ENCODE measurements around the gene P4HB. TPM values are rescaled to one million over a fixed set of nuclear protein-coding genes. Genes with fewer than 3 reads are reported as not detected.

P4HB gene
- total RNA-seq, 6 experiments from 2014 or later: 856 to 5,039 (median 1,455) TPM

DNA sequence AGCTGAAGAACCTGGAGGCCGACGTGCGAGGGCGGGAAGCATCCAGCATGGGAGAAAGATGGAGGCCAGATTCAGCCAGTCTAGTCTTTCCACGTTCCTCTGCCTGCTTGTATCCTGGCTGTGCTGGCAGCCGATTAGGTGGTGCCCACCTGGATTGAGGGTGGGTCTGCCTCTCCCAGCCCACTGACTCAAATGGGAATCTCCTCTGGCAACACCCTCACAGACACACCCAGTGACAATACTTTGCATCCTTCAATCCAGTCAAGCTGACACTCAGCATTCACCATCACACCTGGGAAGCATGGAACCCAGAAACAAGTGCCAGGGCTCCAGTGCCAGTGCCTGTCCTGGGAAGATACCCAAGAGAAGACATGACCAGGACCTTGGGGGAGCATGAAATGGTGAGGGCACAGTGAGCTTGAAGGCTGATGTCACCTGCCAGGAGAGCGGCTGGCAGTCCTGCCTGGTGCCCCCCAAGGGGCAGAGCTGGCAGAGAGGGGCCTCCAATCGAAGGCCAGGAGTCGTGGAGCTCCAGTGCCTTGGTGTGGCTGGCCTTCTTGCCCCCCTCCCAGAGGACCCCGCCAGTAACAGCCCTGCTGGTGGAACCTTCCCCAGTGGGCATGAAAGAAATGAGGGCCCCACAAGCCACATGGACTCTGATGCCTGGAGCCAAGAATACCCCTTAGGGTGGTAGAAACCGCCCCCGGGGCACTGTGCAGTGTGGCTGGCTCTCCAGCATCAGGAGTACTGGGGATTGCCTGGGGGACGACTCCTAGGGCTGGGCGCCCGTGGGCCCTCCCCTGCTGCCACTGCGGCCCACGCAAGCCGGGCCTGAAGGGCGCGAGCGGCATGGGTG lies 41.1 kb upstream of the P4HB start:
- peaks cover 0 to 42% (median 11%) of the 10 kb centered on the region in 4 donors for H3K36me3 ChIP-seq
- no peaks in the 10 kb centered on the region for H3K27me3 ChIP-seq
- intact Hi-C loops (cut with DNase I): no loop called here
- no peak overlapping the region for H3K27ac ChIP-seq
- H3K9me3 ChIP-seq: no peaks in the 10 kb centered on the region
- 86% methylated on average over 6 of the region's 21 CpGs for WGBS (ENCODE audit: insufficient coverage, low coverage, low lambda C conversion rate, missing lambda C conversion rate)
- H3K4me1 ChIP-seq: peaks cover 0 to 21% (median 5%) of the 10 kb centered on the region in 4 donors
- DNase-seq (no peak), ATAC-seq (peak in 2 of 4 donors; percentile 1 to 8)
- no peak for TF ChIP-seq POLR2A (IDR thresholded peaks at IDR 0.05)
- TF ChIP-seq, protein P1, sequence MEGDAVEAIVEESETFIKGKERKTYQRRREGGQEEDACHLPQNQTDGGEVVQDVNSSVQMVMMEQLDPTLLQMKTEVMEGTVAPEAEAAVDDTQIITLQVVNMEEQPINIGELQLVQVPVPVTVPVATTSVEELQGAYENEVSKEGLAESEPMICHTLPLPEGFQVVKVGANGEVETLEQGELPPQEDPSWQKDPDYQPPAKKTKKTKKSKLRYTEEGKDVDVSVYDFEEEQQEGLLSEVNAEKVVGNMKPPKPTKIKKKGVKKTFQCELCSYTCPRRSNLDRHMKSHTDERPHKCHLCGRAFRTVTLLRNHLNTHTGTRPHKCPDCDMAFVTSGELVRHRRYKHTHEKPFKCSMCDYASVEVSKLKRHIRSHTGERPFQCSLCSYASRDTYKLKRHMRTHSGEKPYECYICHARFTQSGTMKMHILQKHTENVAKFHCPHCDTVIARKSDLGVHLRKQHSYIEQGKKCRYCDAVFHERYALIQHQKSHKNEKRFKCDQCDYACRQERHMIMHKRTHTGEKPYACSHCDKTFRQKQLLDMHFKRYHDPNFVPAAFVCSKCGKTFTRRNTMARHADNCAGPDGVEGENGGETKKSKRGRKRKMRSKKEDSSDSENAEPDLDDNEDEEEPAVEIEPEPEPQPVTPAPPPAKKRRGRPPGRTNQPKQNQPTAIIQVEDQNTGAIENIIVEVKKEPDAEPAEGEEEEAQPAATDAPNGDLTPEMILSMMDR (IDR thresholded peaks at IDR 0.05): no peak
- peak overlapping the region in 1 of 3 donors; percentile 24 for H3K4me3 ChIP-seq

DNA sequence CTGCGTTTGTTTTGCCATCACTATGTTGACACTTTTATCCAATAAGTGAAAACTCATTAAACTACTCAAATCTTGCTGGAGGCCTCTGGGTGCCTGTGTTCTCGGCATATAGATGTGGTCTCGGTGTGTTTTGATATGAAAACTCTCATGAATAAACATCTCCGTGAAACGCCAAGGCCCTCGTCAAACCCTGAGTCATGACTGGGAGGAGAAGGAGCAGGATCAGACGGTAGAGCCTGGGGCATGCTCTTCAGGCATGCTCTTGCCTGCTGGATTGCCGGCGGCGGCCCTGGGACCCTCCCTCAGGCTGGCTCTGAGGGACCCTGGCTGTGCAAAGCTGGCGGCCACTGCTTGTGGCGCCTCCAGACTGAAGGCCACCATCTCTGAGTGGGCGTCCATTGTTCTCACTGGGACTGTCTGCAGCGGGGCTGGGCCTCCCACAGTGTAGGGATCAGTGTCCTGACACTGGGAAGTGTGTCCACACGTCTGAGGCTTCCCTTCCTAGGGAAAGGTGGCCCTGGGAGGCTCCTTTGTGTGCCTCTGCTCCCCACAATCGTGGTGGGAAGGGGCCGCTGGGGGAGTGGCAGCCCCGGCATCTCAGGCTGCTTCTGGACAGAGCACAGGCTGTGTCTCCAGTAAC lies 40.0 kb upstream of the P4HB start:
- Histone ChIP-seq H3K9me3 (no peaks in the 10 kb centered on the region), H3K4me3 (no peak overlapping the region), H3K27me3 (no peaks in the 10 kb centered on the region), H3K4me1 (peaks cover 0 to 21% (median 5%) of the 10 kb centered on the region in 4 donors), H3K27ac (no peak overlapping the region), H3K36me3 (peaks cover 0 to 41% (median 10%) of the 10 kb centered on the region in 4 donors)
- DNase-seq (no peak), ATAC-seq (no peak)
- intact Hi-C loops (cut with DNase I): no loop called here
- 80% methylated on average over 6 of the region's 18 CpGs for WGBS (ENCODE audit: insufficient coverage, low coverage, low lambda C conversion rate, missing lambda C conversion rate)
- TF ChIP-seq, protein P1 (IDR thresholded peaks at IDR 0.05): no peak
- peak; percentile 18 for TF ChIP-seq POLR2A (IDR thresholded peaks at IDR 0.05)

DNA sequence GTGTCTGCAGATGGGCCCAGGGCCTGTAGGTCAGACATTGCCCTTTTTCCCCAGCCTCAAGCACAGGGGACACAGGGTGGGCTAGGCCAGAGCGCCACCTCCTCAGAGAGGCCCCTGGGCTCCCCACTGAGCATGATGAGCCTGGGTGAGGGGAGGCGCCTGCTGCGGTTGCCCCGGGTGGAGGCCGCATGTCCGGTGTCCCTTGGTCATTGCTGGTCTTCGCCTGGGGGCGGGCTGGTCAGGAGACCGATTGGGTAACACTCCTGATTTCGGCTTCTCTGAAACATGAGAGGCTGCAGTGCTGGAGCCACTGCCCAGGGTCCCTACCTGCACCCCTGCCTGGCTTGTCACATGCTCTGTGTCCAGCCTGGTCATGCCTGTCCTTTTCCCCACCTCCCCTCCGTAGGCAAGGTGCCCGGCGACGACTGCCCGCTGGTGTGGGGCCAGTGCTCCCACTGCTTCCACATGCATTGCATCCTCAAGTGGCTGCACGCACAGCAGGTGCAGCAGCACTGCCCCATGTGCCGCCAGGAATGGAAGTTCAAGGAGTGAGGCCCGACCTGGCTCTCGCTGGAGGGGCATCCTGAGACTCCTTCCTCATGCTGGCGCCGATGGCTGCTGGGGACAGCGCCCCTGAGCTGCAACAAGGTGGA lies 39.3 kb upstream of the P4HB start:
- WGBS (ENCODE audit: insufficient coverage, low coverage, low lambda C conversion rate, missing lambda C conversion rate): 59% methylated on average over 8 of the region's 22 CpGs
- DNase-seq (peak in 1 of 3 donors; percentile 48), ATAC-seq (no peak)
- H3K27ac ChIP-seq: no peak overlapping the region
- intact Hi-C loops (cut with DNase I): no loop called here
- peaks cover 0 to 21% (median 5%) of the 10 kb centered on the region in 4 donors for H3K4me1 ChIP-seq
- H3K36me3 ChIP-seq: peaks cover 0 to 40% (median 10%) of the 10 kb centered on the region in 4 donors
- TF ChIP-seq, protein P1 (IDR thresholded peaks at IDR 0.05): no peak
- TF ChIP-seq POLR2A (IDR thresholded peaks at IDR 0.05): no peak
- no peak overlapping the region for H3K4me3 ChIP-seq
- H3K9me3 ChIP-seq: no peaks in the 10 kb centered on the region
- H3K27me3 ChIP-seq: no peaks in the 10 kb centered on the region

DNA sequence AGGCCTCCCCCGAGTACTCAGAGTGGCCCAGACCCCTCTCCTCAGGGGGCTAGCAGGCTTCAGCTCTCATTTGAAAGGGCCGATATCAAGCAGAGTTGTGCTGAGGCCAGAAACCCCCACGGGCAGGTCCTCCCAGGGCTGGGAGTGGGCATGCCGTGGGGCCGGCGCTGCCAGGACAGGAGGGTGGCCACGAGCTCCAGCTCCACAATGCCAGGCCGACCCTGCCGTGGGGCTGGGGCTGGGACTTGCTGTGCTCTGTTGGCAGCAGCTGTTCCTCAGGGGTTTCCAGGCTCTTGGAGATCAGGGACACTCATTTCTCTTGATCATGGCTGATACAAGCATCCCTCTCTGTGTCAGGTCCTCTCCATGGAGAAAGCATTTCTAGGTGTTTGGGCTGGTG lies 38.5 kb upstream of the P4HB start:
- WGBS (ENCODE audit: insufficient coverage, low coverage, low lambda C conversion rate, missing lambda C conversion rate): 100% methylated on average over 2 of the region's 9 CpGs
- DNase-seq: no peak
- Histone ChIP-seq H3K36me3 (peaks cover 0 to 42% (median 10%) of the 10 kb centered on the region in 4 donors), H3K4me3 (no peak overlapping the region), H3K4me1 (peaks cover 0 to 21% (median 5%) of the 10 kb centered on the region in 4 donors), H3K27ac (no peak overlapping the region), H3K27me3 (no peaks in the 10 kb centered on the region), H3K9me3 (no peaks in the 10 kb centered on the region)
- intact Hi-C loops (cut with DNase I): no loop called here
- no peak for TF ChIP-seq POLR2A (IDR thresholded peaks at IDR 0.05)
- TF ChIP-seq, protein P1 (IDR thresholded peaks at IDR 0.05): no peak
- ATAC-seq: no peak
